GM21381 (cell line): ENCODE data around the gene SYT12.

Experiments
- ATAC-seq: cut with Tn5 transposase; IDR thresholded peaks from one replicate; pipeline ENCODE4 v1.9.1; 2021; ENCODE audit warnings: mild to moderate bottlenecking, moderate library complexity; ENCODE audit not compliant: unreplicated experiment

The SYT12 gene

DNA sequence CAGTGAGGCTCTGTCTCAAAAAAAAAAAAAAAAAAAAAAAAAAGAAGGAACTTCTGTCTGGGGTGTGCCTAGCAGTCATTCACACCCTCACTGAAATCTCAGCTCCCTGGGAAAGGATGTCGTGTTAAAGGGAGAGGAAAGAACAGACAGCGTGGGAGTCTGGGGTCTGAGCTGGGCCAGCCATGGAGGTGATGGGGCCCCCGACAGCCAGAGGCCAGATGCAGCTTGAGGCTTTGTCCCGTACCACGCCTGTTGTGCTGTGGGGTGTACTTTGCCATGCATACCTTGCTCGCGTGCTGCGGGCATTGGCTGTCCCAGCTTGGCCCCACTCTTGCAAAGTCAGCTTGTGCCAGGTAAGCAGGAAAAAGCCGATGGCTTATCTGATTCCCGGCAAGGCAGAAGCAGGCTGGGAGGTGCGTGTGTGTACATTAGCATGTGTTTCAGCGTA lies 4.6 kb downstream of the SYT12 start:
- ATAC-seq, result no peak

DNA sequence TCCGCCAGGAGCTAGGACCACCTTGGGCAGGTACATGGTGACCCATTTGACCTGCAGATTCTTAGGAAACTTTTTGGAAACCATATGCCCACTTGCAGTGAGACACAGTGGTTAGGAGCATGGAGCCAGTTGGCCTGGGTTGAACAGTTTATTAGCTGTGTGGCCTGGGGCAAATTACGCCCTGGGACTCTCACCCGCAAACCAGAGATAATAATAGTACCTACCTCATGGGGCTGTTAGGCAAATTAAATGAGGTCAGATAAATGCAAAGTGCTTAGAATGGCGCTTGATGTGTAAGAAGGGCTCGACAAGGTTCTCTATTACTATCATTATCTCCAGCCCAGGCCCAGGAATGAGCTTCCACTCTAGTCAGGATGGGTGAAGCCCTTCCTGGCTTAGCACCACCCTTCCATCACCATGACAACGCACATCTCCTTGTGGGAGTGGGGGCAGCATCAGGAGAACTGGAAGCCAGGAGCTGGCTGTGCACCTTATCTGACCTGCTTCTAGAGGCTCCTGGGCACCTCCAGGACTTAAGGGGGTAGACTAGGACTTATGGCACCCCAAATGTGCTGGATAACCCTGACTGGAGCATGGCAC lies 5.1 kb downstream of the SYT12 start:
- ATAC-seq, result peak; percentile 72

DNA sequence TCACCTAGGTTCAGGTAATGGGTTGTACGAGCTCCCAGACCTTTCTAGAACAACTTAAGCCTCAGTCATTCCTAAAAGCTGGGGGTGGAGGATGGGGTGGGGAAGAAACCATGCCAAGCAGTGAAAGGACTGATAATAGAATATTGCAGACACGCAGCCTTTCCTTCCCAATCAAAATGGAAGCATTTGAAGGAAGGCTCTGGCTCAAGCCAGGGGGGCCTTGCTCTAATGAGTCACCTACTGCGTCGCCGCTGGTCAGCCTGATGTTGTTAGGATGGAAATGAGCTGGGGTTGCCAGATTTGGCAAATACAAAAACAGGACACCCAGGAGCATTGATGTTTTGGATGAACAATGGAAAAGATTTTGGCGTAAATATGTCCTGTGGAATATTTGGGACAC lies 6.2 kb downstream of the SYT12 start:
- ATAC-seq, result no peak

DNA sequence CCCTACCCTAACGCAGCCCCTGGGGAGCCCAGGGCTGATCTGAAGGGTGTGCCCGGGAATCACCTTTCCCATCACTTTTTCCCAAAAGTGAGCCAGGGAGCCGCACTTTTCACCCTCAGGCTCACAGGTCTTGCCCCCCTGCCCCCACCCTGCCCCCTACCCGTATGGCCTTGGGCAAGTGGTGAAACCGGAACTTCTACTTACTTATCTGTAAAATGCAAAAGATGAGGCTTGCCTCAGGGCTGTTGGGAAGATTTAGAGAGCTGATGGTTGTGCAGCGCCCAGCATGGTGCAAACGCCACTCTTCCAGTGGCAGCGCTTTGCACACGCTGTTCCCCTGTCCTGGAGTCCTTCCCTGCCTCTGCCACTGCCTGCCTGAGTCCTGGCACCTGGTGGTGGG lies 8.0 kb downstream of the SYT12 start:
- ATAC-seq, result no peak

DNA sequence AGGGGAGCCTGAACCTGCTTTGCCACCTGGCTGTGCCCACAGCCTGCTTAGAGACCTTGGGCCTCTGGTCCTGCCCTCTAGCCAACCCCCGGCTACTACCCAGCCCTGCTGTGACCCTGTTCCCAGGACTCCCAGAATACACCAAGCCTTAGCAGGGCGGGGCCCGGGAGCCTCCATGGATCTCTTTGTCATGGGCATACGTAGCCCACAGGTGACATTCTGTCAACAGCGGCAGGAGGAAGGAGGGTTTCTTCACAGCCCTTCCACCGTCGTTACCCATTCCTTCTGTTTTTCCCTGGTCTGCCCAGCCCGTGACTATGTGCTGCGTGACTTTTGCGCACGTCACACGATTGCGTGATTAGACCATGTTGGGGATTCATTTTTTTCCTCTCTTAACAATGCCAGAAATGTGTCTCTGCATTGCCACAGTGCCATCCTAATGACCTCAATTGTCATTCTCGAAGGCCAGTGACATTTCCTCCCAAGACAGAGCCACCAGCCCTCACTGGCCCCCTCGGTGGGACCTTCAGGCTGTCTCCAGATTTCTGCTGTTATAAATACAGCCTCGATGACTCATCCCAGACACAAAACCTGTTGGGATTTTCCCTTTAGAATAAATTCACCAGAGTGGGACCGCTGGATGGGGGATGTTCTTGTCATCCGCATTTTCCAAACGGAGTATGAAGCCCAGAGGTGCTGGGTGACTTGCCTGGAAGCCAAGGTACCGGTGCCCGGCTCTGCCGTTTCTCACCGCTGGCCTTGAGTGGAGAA lies 9.0 kb downstream of the SYT12 start:
- no peak for ATAC-seq

DNA sequence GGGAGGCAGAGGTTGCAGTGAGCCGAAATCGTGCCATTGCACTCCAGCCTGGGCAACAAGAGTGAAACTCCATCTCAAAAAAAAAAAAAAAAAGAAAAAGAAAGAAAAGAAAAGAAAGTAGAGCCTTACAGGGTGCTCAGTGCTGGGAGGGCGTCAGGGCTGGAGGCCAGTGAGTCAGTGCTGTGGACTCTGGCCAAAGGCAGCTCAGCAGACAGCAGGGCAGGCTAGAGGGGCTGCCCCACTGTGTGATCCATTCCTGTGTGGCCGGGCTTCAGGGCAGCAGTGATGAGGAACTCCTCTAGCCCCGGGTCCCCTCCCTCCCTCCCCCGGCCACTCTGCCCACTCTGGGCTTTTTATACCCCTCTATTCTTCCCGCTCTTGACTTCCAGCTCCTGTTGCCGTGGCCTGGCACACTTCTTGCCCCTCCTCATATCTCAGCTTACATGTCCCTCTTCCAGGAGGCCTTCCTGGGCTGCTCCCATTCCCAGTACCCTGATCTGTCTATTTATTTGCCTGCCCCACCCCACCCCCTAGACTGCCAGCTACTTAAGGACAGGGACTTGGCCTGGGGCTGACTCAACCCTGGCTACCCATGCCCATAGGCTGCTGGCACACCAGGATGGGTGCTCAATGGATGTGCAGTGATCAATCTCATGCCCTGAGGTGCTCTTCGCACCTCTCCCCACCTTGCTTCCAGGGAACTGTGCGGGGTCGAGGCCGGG lies 10.1 kb downstream of the SYT12 start:
- ATAC-seq, result no peak

DNA sequence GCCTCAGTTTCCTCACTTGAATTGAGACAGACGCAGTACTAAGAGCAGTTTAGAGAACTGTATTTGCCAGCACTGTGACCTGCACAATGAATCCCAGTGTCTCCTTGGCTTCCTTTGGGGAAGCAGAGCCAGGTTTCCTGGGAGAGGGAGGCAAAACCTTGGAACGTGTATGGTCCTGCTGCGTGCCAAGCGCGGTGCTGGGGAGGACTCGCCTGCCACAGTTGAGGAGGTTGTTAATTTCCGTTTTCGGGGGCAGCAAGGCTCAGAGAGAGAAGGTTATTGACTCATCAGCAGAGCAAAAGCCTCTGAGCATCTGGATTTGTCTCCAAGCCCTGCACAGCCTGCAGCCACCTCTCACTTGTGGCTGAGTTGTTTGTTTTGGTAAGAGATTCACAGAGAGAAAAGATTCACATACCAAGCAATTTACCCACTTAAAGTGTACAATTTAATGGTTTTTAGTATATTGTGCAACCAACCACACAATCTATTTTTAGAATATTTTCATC lies 10.8 kb downstream of the SYT12 start:
- ATAC-seq, result no peak

DNA sequence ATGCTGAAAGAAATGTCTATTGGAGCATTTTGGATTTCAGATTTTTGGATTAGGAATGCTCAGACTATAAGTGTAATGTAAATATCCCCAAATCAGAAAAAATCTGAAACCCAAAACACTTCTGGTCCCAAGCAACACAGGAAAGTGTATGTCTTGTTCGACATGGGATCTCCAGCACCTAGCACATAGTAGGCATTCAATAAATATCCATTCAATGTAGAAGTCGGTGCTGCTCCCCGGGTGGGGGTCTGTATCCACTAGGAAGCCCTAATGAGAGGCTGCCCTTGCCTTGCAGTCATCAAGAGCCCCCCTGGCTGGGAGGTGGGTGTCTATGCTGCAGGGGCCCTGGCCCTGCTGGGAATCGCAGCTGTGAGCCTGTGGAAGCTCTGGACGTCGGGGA lies 11.4 kb downstream of the SYT12 start:
- ATAC-seq, result no peak

DNA sequence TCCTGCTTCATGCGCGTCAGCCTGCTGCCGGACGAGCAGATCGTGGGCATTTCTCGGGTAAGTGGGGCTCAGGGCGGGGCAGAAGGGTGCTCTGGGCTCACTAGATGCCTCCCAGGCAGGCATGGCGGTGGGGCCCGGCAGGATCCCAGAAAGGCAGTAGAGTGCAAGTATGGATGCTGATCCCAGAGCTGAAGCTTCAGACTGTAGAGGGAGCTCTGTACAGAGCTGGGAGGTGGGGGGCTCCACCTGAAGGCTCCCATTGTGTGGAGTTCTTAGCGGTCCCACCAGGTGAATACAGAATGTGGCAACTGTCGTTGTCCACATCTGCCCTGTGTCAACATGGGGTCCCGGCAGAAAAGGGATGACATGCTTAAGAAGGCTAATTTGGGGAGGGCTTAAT lies 17.2 kb downstream of the SYT12 start:
- ATAC-seq, result no peak

DNA sequence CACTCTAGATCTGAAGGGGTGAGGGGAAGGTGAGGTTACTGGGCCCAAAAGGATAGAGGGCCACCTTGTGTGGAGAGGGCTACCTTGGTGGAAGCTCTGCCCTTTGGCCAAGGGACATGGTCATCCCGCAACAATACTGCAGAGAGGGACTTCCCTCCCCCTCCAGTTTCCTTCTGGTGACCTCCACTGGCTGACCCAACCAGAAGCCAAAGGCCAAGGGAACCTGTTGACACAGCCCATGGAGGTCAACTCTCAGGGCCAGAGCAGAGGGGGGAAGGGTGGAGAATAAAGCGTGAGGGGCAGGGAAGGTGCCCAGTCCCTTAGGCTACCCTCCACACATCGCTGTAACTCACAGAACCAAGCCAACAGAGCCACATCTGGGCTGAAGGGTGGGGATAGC lies 18.7 kb downstream of the SYT12 start:
- no peak for ATAC-seq

DNA sequence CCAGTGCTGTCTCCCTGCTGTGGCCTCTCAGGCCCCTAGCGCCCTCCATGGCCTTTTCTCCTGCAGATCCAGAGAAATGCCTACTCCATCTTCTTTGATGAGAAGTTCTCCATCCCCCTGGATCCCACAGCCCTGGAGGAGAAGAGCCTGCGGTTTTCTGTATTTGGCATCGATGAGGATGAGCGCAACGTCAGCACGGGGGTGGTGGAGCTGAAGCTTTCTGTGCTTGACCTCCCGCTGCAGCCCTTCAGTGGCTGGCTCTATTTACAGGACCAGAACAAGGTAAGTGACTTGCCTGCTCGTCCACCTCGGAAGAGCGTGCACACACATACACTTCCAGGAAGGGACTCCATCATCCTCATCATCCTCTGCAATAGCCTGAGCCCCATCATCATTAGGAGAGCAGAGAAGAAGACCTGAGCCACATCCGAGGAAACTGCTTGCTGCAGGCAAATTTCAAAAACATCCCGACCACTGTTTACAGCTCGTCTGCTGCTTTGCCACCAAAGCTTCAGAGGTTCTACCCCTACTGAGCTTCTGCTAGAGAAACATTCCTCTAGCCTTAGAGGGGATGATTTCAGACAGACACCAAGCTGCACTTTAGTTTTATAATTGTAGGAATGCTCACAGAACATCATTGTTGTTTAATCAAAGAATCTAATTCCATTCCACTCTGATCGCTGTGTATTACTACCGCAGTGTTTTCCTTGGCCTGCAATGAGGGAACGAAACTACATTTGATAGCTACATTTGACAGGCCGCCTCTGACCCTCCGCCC lies 20.8 kb downstream of the SYT12 start:
- no peak for ATAC-seq

DNA sequence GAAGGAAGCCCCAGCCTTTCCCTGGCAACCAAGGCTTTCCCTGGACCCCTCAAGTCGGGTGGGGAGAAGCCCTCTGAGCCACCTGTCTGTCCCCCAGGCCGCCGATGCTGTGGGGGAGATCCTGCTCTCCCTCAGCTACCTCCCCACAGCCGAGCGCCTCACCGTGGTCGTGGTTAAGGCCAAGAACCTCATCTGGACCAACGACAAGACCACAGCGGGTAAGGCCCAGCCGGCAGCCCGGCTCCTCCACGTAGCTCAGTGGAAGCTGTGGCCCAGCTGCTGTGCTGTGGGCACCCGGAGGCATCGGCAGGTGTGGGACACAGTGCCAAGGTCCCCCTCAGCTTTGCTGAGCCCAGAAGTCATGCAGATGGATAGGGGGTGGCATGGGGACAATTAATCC lies 21.6 kb downstream of the SYT12 start:
- ATAC-seq, result no peak

DNA sequence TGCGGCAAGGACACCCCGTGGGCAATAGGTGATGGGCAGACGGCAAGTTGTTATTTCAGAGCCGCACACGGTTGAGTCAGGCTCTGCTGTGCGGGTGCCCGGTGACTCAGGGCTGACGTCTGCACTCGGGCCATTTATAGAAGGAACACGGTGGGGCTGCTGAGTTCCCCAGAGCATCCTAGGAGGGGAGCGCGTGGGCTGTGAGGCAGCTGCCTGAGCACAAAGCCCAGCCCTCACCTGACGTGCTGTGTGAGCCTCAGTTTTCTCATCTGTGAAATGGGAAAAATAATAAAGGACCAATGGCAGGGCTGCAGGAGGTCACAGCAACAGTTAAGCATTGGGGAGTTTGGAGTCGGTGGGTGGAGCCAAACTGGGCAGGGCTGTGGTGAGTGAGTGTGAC lies 22.4 kb downstream of the SYT12 start:
- ATAC-seq, result no peak

DNA sequence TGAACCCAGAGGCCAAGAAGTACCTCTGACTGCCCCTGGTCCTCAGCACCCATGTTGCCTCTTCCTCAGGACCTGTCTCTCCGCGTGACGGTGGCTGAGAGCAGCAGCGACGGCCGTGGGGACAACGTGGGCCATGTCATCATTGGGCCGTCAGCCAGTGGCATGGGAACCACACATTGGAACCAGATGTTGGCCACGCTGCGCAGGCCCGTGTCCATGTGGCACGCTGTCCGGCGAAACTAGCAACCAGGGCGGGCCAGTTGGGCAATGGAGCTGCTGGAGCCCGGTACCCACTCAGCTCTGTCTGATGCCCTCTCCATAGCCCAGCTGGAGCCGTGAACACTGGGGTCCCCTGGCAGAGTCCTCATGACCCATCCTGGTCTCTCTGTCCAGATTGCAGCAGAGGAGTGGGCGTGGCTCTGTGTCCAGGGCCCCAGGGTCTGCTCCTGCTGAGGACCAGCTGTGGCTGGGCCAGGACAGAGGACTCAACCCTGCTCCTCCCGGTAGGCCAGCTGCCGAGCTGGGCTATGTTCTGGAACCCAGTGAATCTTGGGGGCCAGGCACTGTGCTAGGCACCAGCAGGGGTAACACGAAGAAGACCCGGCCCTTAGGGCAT lies 25.7 kb downstream of the SYT12 start:
- ATAC-seq, result no peak

DNA sequence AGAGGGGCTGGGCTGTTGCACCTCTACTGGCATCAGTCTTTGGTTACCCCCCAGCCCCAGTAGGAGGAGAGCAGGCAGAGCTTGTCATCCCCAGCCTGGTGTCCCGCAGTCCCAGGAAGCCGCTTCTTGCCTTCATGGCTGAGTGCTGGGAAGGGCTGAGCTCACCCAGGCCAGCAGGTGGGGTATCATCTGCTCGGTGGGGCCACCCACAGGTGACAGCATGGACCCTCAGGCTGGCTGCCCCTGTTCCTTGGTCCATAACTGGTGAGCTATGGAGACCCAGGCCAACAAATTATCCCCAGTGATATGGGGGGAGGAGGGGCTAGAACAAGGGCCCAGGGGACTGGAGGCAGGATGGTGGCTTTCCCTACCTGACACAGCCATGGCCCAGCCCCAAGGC lies 27.2 kb downstream of the SYT12 start:
- ATAC-seq, result no peak

DNA sequence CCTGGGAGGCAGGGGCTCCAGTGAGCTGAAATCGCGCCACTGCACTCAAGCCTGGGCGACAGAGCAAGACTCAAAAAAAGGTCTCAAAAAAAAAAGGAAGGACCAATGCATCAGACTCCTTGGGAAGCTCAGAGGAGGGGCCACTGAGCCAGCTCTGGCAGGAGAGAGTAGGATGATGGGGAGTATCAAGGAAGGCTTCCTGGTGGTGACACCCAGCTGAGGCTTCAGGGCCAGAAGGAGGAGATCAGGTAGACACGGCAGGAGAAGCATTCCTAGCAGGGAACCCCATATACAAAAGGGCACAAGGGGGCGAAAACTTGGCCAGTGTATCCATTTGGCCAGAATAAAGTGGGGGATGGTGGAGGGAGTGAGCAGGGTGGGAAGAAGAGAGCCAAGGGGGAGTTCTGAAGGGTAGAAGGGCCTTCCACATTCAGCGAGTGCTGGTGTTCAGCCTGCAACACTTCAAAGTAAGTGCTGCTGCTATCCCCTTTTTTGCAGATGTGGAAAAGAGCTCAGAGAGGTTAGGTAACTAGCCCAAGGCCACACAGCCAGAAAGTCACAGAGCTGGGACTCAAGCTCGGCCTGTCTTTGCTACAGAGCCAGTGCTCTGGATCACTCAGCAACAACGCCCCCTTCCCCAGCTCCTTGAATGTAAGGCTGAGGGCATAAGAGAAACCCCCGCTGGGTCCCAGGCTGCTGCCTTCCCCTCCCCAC lies 28.4 kb downstream of the SYT12 start:
- no peak for ATAC-seq

DNA sequence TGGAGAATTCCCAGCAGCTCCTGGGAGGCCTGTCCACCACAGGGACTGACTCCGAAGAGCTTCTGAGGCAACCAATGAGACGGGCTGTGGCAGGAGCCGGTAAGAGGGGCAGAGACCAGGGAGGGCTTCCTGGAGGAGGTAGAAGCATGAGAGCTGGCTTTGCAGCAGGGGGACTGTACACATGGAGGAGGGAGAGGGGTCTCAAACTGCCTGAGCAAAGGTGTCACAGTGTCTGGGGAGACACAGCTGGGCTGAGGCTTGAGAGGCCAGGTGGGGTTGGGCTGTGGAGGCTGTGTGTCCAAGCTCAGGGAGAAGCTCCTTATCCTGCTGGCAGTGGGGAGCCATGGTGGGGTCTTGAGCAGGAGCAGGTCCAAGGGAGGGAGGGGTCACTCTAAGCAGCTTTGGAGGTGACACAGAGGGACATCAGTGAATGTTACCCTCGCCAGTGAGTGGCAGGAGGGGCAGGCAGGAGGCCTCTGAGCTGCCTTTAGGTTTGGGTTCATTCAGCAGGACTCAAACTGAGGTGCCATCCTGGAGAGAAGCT lies 29.1 kb downstream of the SYT12 start:
- no peak for ATAC-seq

DNA sequence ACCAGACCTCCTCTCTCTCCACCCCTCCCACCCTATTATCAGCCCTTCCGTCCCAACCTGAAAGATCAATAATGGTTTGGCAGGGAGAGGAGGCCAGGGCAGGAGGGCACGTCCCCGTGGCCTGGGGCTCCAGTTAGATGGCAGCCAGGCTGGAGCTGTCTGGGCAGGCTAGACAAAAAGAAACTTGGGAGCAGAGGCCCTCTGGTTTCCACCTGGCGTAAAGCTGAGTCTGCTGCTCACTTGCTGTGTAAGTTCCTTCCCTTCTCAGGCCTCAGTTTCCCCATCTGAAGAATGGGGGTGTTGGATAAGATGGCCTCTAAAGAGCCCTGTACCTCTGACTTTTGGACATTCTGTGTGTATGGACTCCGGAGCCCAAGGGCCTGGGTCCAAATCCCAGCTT lies 30.0 kb downstream of the SYT12 start:
- no peak for ATAC-seq

DNA sequence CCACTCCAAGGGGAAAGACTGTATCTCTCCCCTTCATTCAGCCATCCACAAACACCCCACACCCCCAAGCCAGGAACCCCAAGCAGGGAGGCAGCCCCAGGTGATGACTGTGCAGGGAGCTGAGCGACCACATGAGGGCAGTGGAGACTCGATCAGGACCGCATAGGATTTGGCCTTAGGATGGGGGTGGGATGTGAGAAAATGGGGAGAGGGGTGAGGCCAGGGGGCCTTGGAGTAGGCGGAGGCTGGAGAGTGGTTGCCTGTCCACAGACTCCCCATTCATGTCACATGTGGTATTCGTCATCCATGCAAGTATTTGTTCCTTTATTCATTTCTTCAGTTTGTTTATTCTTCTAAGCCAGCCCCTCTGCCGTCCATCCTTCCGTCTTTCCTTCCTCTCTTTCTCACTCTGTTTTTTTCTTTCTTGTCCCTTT lies 31.0 kb downstream of the SYT12 start:
- ATAC-seq, result no peak

DNA sequence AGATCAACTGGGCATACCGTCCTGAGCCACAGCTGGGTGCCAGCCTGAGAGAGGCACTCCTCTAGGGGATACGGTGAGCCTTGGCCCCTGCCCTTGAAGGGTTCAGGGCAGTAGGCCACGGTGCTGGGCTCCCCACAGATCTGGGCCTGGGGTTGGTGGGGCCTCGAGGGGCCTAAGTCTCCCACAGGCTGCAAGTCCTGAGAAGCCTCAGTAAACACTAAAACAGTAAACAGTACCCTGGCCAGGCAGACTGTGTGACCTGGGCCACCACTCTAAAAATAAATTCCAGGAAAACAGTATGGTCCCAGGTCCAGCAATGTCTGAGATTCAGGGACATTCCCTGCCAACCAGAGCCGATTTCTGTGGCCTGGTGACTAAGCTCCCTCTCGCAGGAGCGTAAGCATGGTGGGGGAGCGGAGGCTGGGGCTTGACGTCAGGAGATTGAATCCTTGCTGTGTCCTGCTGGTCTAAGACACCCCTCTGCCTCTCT lies 31.5 kb downstream of the SYT12 start:
- ATAC-seq, result no peak
